ENCODE measurements around the gene FIBP. TPM values are rescaled to one million over a fixed set of nuclear protein-coding genes. Genes with fewer than 3 reads are reported as not detected.

Gene FIBP
- polyA plus RNA-seq, 1 experiment: 126 TPM

DNA sequence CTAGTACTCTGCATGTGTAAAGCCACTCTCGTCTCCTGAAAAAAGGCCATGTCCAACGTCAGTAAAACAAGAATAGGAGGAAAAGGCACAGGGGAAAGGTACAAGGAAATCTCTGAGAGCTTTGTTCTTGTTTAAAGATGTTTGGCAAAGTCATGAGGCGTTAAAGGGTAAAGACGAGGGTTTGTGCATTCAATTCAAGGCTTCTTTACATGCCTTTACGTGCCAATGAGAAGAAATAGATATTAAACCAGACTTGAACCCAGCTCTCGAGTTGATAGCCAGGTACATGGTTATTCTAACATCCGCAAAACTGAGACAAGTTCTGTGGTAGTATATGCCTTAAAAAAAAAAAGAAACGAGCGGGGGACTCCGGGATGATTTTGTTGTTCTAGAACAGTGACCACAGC, 29.6 kb downstream of the FIBP start:
- H3K27ac ChIP-seq (ENCODE audit: low read depth, low read length): peak overlapping the region; percentile 99
- H3K9me3 ChIP-seq (ENCODE audit: control insufficient read depth, insufficient read depth, low read length): no peaks in the 10 kb centered on the region; the same call in 1 of the 2 replicates
- DNase-seq (ENCODE audit: low read depth, low spot score): no peak
- POLR2A ChIA-PET: interaction anchor here (0.6 to 2.9 kb wide), 28 partner anchors 9 to 725 kb away, joined by 3 to 65 read pairs (median 4); partner anchors contain the start of genes BANF1, CCDC85B, EFEMP2 and EIF1AD
- H3K27me3 ChIP-seq (ENCODE audit: control insufficient read depth, insufficient read depth, low read length): no peaks in the 10 kb centered on the region
- TF ChIP-seq, protein P1, sequence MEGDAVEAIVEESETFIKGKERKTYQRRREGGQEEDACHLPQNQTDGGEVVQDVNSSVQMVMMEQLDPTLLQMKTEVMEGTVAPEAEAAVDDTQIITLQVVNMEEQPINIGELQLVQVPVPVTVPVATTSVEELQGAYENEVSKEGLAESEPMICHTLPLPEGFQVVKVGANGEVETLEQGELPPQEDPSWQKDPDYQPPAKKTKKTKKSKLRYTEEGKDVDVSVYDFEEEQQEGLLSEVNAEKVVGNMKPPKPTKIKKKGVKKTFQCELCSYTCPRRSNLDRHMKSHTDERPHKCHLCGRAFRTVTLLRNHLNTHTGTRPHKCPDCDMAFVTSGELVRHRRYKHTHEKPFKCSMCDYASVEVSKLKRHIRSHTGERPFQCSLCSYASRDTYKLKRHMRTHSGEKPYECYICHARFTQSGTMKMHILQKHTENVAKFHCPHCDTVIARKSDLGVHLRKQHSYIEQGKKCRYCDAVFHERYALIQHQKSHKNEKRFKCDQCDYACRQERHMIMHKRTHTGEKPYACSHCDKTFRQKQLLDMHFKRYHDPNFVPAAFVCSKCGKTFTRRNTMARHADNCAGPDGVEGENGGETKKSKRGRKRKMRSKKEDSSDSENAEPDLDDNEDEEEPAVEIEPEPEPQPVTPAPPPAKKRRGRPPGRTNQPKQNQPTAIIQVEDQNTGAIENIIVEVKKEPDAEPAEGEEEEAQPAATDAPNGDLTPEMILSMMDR (IDR thresholded peaks at IDR 0.05; ENCODE audit: low read depth, low read length): no peak
- CTCF ChIA-PET: interaction anchor here (0.7 to 3.1 kb wide), 4 partner anchors 10 to 201 kb away, joined by 4 to 39 read pairs (median 36); partner anchors contain the start of genes CCDC85B and FIBP
- H3K4me3 ChIP-seq (ENCODE audit: low read depth, low read length): peak overlapping the region; percentile 68

DNA sequence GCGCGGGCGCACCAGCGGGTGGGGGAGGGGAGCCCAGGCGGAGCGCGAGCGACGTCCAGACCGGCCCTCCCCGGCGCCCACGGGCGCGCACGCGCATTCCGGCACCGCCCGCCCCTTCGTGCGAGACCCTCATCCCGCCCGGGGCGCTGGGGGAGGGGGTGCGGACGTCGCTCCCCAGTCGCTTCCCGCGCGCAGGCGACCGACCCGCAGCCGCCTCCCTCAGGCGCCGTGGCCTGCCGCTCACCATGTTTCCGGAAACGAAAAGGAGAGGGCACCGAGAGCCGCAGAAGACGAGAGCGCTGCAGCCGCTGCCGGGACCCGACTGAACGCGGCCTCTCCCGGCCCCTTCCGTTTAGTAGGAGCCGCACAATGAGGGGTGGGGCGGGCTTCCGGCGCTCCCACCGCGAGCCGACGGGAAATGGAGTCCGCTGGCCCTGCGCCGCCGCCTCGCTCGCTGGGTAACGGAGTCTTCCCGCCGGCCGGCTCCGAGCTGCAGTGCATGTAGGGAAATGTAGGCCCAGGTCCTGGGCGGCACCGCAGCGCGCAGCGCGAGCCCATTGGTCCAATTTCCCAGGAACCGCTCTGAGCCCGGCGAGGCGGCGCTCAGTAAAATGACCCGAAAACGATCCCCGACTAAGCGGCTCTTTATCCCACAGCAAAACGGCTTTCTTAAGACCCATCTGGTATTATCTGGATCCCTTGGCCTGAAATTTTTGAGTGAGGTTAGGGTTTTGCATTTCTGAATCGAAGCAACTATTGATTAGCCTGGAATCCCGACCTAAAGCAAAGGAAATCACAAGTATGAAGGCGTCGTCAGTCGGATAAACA, 30.2 kb downstream of the FIBP start, which contains the start of gene CFL1:
Gene CFL1, minus strand, starts transcription at position 328 of the 828 bp plus-strand sequence. Its CDS starts 81 bp downstream, at position 247.
- Histone ChIP-seq H3K4me3 (ENCODE audit: low read depth, low read length) (peak within 1 kb of the TSS; percentile 93), H3K27ac (ENCODE audit: low read depth, low read length) (peak within 1 kb of the TSS; percentile 99), H3K27me3 (ENCODE audit: control insufficient read depth, insufficient read depth, low read length) (no peaks in the 10 kb centered on the region), H3K9me3 (ENCODE audit: control insufficient read depth, insufficient read depth, low read length) (no peaks in the 10 kb centered on the region; the same call in 1 of the 2 replicates)
- POLR2A ChIA-PET: interaction anchor here (0.6 to 2.9 kb wide), 26 partner anchors 9 to 724 kb away, joined by 3 to 65 read pairs (median 4); partner anchors contain the start of genes BANF1, CCDC85B, EFEMP2 and EIF1AD
- TF ChIP-seq, protein P1 (IDR thresholded peaks at IDR 0.05; ENCODE audit: low read depth, low read length): no peak
- DNase-seq (ENCODE audit: low read depth, low spot score): peak; percentile 96
- CTCF ChIA-PET: interaction anchor here (0.7 to 3.1 kb wide), 3 partner anchors 11 to 200 kb away, joined by 4 to 39 read pairs (median 35); partner anchors contain the start of genes CCDC85B and FIBP

DNA sequence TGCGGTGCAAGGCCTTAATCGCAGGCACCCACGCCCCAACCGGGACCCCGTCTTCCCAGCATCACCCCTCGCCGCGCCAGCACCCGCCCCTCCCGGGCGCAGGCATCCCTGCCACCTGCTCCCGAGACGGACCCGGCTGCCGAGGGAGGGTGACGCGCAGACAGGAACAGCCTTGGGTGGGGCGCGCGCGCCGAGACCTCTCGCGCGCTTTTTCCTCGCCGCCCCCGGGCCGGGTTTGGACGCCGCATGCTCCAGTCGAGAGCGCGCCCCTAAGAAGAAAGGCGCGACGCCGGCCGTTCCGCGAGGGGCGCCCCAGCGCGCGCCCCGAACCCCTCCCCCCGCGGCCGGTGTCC, 30.8 kb downstream of the FIBP start:
- POLR2A ChIA-PET: interaction anchor here (1.0 kb wide), 3 partner anchors 43 to 350 kb away, joined by 3 to 6 read pairs (median 5); partner anchors contain the start of gene FOSL1
- Histone ChIP-seq H3K4me3 (ENCODE audit: low read depth, low read length) (peak overlapping the region; percentile 93), H3K9me3 (ENCODE audit: control insufficient read depth, insufficient read depth, low read length) (peaks cover 2% of the 10 kb centered on the region; the same call in 1 of the 2 replicates), H3K27me3 (ENCODE audit: control insufficient read depth, insufficient read depth, low read length) (no peaks in the 10 kb centered on the region), H3K27ac (ENCODE audit: low read depth, low read length) (peak overlapping the region; percentile 61)
- TF ChIP-seq, protein P1 (IDR thresholded peaks at IDR 0.05; ENCODE audit: low read depth, low read length): no peak
- CTCF ChIA-PET: interaction anchor here (0.6 kb wide), 1 partner anchor 31 kb away, joined by 3 read pairs; the partner anchor contains the start of gene FIBP
- no peak for DNase-seq (ENCODE audit: low read depth, low spot score)

DNA sequence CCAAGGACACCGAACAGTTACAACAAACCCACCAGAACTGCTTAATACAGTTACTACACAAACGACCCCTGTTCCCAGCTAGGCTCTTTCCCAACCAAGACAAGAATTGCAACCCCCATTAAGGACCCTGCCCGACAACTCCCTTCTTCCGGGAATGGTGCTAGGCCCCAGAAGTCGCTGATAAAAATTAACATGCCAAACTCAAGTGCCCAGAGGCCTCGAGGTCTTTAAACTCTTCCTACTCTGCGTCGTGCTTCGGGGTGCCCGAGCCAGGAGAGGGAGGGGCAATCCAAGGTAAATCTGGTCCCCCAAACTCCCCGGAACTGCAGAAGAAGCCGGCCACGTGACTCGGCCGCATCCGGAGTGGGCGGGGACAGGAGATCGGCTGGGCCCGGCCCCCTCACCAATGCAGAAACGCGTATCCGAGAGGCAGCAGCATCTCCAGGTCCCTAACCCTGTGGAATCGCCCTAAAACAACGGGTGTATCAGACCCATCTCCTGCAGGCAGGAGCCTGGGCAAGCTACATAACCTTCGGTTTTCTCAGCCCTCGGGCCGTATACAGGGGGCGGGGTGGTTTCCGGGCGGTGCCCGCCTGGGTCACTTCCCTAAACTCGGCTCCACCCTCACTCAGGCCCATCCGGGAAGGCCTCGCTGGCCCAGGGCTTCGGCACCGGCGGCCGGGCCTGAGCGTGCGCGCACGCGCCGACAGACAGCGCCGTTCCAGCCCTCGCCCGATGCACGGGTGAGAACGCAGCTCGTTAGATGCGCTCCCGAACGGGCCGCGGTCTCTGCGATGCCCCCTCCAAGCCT, 31.4 kb downstream of the FIBP start:
- H3K27me3 ChIP-seq (ENCODE audit: control insufficient read depth, insufficient read depth, low read length): no peaks in the 10 kb centered on the region
- DNase-seq (ENCODE audit: low read depth, low spot score): no peak
- H3K9me3 ChIP-seq (ENCODE audit: control insufficient read depth, insufficient read depth, low read length): peaks cover 7% of the 10 kb centered on the region; the same call in 1 of the 2 replicates
- peak overlapping the region; percentile 61 for H3K27ac ChIP-seq (ENCODE audit: low read depth, low read length)
- CTCF ChIA-PET: interaction anchor here (0.6 kb wide), 1 partner anchor 31 kb away, joined by 3 read pairs; the partner anchor contains the start of gene FIBP
- H3K4me3 ChIP-seq (ENCODE audit: low read depth, low read length): peak overlapping the region; percentile 93
- POLR2A ChIA-PET: interaction anchor here (0.5 to 0.7 kb wide), 2 partner anchors 12 to 152 kb away, joined by 3 to 6 read pairs; no protein-coding TSS in a partner anchor
- TF ChIP-seq, protein P1 (IDR thresholded peaks at IDR 0.05; ENCODE audit: low read depth, low read length): no peak

All from AG04450 (cell line).